OCI-M2 (cell line): Measurements from ENCODE around the gene RELA.
"Not testable (repeated sequence)": the region's sequence is repeated elsewhere in the genome, so short reads cannot be mapped to it uniquely, and the experiment has no call there.

Experiments used
- DNase-seq: peaks from one replicate; lab custom pipeline; 2025; ENCODE audit not compliant: unreplicated experiment; lab: John Stamatoyannopoulos, UW

RELA gene

GRCh38 chr11:65649656-65650546 is 12.8 kb downstream of the RELA start:
- DNase-seq: no peak

GRCh38 chr11:65648997-65649493 is 13.7 kb downstream of the RELA start:
- DNase-seq: no peak

DNA sequence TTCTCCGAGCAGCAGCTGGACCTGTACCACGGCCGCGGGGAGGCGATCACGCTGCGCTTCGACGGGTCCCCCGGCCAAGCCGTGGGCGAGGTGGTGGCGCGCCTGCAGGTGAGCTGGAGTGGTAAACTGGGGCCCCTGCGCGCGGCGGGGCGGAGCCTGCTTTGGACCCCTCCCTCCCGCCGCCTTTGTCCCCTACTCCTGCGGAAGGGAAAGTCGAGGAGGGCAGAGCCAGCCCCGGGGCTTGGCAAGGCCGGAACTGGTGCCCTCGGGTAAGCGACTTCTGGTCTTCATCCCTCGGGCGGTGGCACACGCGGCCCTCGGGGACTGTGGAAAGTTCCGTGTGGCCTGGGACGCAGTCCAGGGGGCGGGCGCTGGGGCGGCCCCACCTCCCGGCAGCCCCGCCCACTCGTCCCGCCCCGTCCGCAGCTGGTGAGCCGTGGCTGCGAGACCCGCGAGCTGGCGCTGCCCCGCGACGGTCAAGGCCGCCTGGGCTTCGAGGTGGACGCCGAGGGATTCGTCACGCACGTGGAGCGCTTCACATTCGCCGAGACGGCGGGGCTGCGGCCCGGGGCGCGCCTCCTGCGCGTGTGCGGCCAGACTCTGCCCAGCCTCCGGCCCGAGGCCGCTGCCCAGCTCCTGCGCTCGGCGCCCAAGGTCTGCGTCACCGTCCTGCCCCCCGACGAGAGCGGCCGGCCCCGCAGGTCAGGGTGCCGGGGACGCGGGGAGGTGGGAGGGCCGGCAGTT is 15.6 kb downstream of the RELA start:
- DNase-seq: no peak

GRCh38 chr11:65646288-65646957 is 16.3 kb downstream of the RELA start:
- no peak for DNase-seq

GRCh38 chr11:65645710-65646109 is 17.0 kb downstream of the RELA start:
- no peak for DNase-seq

GRCh38 chr11:65644837-65645236 is 17.9 kb downstream of the RELA start:
- DNase-seq: no peak

DNA sequence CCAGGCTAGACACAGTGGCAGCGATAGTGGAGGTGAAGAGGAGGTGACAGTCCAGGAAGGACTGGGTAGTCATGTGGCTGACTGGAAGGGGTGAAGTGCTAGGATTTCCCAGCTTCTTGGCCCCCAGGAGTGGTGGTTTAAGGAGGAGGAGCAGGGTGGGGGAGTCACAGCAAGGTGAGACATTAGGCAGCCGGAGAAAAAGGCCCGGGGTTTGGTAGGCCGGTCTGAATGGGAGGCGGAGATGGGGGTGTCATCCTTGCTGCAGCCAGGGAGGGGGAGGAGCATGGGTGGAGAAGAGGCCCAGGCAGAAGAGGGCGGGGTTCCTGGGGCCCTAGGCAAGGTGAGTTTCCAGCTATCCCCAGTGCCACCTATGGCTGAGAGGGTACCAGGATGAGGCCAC is 18.7 kb downstream of the RELA start:
- DNase-seq: no peak

DNA sequence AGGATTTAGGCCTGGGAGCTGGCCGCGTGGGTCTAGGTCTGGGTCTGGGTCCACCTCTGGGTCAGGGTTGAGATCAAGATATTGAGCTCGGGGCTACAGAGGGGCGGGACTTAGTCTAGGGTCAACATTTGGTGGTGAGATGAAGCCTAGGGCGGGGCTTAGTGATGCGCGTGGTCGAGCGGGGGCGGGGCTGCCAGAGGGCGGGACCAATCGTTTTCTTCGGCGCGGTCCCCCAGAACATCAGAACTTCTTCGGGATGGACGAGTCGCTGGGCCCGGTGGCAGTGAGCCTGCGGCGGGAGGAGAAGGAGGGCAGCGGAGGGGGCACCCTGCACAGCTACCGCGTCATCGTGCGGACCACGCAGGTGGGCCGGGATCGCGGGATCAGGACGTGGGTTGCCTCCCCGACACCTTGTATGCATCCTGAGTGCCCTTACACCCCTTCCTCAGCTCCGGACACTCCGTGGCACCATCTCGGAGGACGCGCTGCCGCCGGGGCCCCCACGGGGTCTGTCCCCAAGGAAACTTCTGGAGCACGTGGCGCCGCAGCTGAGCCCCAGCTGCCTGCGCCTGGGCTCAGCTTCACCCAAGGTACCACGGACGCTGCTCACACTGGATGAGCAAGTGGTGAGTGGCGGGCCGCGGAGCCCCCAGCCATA is 20.6 kb downstream of the RELA start:
- no peak for DNase-seq

DNA sequence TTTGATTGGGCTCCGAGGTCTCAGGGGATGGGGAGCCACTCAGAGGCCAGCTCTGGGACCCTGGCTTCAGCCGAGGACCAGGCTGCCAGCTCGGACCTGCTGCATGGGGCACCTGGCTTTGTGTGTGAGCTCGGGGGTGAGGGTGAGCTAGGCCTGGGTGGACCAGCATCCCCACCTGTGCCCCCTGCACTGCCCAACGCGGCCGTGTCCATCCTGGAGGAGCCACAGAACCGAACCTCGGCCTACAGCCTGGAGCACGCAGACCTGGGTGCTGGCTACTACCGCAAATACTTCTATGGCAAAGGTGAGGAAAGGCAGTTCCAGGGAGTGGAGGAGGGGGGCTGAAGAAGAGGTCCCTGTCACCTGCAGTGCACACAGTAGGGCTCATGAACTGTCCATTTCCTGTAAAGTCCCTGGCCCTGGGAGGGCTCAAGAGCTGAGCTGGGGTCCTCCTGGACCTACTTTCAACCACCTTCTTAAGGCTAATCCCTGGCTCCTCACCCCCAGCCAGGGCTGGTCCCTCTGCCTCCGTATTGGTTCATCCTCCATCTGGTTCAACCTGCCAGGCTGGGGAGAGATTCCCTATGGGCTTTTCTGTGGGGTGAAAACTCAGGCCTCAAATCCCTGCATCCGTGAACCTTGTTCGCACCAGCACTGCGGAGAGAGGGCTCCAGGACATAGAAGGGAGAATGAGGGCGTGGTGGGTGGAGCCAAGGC is 21.3 kb downstream of the RELA start:
- DNase-seq: no peak

DNA sequence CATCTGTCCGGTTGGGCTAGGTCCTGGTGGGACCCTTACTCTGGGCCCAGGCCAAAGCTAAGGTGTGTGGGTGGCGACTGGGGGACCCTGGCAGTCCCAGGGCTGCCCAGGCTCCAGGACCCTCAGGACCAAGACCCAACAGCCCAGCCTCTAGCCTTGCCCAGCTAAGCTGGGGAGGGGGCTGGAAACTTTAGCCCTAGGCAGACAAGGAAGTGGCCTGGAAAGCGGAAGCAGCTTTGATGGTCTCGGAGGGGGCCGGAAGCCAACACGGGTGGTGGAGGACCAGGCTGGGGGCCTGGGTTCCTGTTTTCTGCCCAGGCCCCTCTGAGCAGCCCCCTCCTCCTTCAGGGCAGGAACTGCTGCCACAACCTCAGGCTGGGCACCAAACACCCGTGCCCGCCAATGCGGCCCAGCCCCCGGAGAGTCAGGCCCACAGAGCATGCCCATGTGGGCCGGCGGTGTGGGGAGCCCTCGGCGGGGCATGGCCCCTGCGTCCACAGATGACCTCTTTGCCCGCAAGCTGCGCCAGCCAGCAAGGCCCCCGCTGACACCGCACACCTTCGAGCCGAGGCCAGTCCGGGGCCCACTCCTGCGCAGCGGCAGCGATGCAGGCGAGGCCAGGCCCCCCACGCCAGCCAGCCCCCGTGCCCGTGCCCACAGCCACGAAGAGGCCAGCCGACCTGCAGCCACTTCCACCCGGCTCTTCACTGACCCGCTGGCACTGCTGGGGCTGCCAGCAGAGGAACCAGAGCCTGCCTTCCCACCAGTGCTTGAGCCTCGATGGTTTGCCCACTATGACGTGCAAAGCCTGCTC is 22.0 kb downstream of the RELA start:
- DNase-seq: no peak

- DNase-seq: no peak
Measured at GRCh38 chr11:65639623-65640482, 22.9 kb downstream of the RELA start.

DNA sequence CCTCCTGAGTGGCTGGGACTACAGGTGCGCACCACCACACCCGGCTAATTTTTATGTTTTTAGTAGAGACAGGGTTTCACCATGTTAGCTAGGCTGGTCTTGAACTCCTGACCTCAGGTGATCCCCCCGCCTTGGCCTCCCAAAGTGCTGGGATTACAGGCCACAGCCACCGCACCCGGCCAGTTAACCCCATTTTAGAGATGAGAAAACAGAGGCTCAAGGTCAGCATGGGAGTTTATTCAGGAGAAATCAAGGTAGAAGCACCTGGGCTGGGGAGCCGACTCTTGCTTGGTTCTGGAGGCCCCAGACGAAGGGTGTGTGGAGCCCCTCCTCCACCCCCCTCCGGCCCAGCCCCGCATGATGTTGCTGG is 23.5 kb downstream of the RELA start:
- DNase-seq: not testable (repeated sequence)

DNA sequence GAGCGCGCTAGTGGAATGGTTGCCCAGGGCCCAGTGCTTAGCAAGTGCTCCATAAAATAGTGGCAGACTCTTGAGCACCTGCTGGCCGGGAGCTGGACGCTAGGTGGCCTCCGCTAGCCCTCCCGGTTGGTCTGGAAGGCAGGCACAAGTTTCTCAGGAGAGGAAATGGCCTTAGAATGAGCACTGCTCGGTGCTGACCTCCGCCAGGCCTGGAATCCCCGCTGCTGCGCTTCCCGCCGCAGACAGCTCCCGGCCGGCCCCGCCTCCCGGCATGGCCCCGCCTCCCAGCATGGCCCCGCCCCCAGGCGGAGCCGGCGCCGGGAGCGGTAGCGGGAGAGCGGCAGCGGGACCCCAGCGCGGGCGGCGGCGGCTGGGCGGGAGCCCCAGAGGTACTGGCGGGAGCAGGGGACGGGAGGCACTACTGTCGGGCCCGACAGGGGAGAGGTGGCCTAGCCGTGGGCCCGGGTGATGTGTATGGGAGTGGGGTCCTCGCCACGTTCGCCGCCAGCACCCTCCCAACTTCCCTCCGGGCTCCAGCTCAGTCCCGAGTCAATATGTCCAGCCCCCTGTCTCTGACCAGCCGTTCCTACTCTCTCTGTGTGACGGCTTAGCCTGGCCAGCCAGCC is 24.8 kb downstream of the RELA start, which contains the start of gene SIPA1:
SIPA1 (plus strand) TSS at position 308 of the 626 bp plus-strand sequence. CDS start 2,821 bp downstream, outside the sequence.
- no peak for DNase-seq

DNA sequence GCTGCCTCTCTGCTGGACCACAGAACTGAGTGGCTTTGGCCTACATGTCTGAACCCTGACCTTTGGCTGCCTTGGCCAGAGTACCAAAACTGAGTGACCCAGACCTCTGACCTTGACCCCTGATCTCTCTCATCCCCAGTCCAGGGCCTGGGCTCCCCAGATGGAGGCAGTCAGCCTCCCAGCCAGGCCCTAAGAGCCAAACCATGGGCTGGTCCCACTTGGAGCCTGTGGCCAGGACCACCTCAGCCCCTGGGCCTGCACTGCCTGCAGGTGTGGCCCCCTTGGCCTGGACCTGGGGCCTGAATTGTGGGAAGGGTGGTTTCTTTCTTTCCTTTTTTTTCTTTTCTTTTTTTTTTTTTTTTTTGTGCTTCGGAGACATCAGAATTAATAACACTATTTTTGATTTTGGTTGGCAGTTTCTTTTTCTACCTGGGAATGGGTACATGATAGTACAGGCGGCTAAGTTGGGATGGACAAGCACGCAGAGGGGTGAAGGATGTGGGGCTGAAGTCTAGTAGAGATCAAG is 25.6 kb downstream of the RELA start:
- DNase-seq: no peak

GRCh38 chr11:65636108-65637031 is 26.3 kb downstream of the RELA start:
- no peak for DNase-seq

- no peak for DNase-seq
Measured at GRCh38 chr11:65634905-65635731, 27.6 kb downstream of the RELA start.
